HL-60 (cell line): ENCODE results near the gene HEBP2.

ENCODE experiments used
- CTCF ChIP-seq: IDR thresholded peaks from one replicate; pipeline ENCODE4 v1.5.1; 2011; ENCODE audit warnings: low read length, control low read depth, inconsistent platforms; ENCODE audit not compliant: insufficient read depth
- POLR2AphosphoS5 ChIP-seq: IDR thresholded peaks from 2 replicates; pipeline ENCODE4 v1.6.1; 2012; ENCODE audit warnings: low read depth

GRCh38 chr6:138432063-138432356 is 28.0 kb downstream of the HEBP2 start:
- TF ChIP-seq CTCF, result no peak
- TF ChIP-seq POLR2AphosphoS5, result no peak
